Measurements from ENCODE around the gene MLLT10. TPM values are rescaled to one million over a fixed set of nuclear protein-coding genes. Genes with fewer than 3 reads are reported as not detected.

The MLLT10 gene
- total and polyA plus RNA-seq, 9 of the 15 experiments (the other 6 are each of a cell fraction or from before 2014, with no cell fraction given) = 18.8 to 81.4 (median 64.2) TPM

- no peak for TF ChIP-seq NUFIP1 (IDR thresholded peaks at IDR 0.05; ENCODE audit: partially characterized antibody)
- no peak; a peak in 1 of 4 replicates for TF ChIP-seq ETV6 (IDR thresholded peaks at IDR 0.05; ENCODE audit: borderline replicate concordance in 1 of 2, low read depth in 2 of 2, low read length in 1 of 2)
- TF ChIP-seq ETV6 (CRISPR knock-in tag; IDR thresholded peaks at IDR 0.05; ENCODE audit: borderline replicate concordance) = no peak
- no peak; the same call in 1 of the 2 replicates for TF ChIP-seq TGIF2 (CRISPR knock-in tag; IDR thresholded peaks at IDR 0.05)
- TF ChIP-seq HBP1 (CRISPR knock-in tag; IDR thresholded peaks at IDR 0.05) = no peak
- TF ChIP-seq SMAD4 (CRISPR knock-in tag; conservative IDR thresholded peaks at IDR 0.05) = no peak
- TF ChIP-seq ZNF561 (CRISPR knock-in tag; conservative IDR thresholded peaks at IDR 0.05) = no peak
- peak; percentile 87 for TF ChIP-seq POLR2A (conservative IDR thresholded peaks at IDR 0.05)
- TF ChIP-seq ZNF41 (CRISPR knock-in tag; conservative IDR thresholded peaks at IDR 0.05) = no peak
- TF ChIP-seq SREBF2 (CRISPR knock-in tag; IDR thresholded peaks at IDR 0.05) = 0 out of 2 replicates have a peak, but pooled peaks have one; percentile 8
- TF ChIP-seq HSF4 (CRISPR knock-in tag; IDR thresholded peaks at IDR 0.05; ENCODE audit: borderline replicate concordance) = no peak
- no peak for TF ChIP-seq MTF1 (CRISPR knock-in tag; IDR thresholded peaks at IDR 0.05; ENCODE audit: borderline replicate concordance)
- TF ChIP-seq PPARD (CRISPR knock-in tag; IDR thresholded peaks at IDR 0.05) = no peak
- no peak for TF ChIP-seq PBX2 (CRISPR knock-in tag; IDR thresholded peaks at IDR 0.05; ENCODE audit: low read depth)
- peak; percentile 81 for TF ChIP-seq PBX2 (tag; conservative IDR thresholded peaks at IDR 0.05; ENCODE audit: low read depth)
- TF ChIP-seq ZNF75A (CRISPR knock-in tag; IDR thresholded peaks at IDR 0.05) = no peak
- peak; percentile 83 for TF ChIP-seq PKNOX1 (IDR thresholded peaks at IDR 0.05)
- no peak for TF ChIP-seq AFF4 (CRISPR knock-in tag; IDR thresholded peaks at IDR 0.05)
- TF ChIP-seq SRSF9 (IDR thresholded peaks at IDR 0.05; ENCODE audit: borderline replicate concordance, low read depth, low read length) = no peak
Observed at GRCh38 chr10:21525367-21526187, 8.5 kb upstream of the MLLT10 start, which contains the start of gene SKIDA1 (continued).
